Smooth muscle cell of bladder (primary cell): ENCODE data around the gene TASL. TPM values are rescaled to one million over a fixed set of nuclear protein-coding genes. Genes with fewer than 3 reads are reported as not detected.

Experiments
- total RNA-seq: library from RNA; depleted of rRNA; stranded (reverse); fragments of >200 nt; gene quantifications from 2 replicates; pipeline ENCODE4 v1.2.3, GENCODE V29; 2014

TASL gene, protein sequence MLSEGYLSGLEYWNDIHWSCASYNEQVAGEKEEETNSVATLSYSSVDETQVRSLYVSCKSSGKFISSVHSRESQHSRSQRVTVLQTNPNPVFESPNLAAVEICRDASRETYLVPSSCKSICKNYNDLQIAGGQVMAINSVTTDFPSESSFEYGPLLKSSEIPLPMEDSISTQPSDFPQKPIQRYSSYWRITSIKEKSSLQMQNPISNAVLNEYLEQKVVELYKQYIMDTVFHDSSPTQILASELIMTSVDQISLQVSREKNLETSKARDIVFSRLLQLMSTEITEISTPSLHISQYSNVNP
- not detected in 2 replicates for total RNA-seq

DNA sequence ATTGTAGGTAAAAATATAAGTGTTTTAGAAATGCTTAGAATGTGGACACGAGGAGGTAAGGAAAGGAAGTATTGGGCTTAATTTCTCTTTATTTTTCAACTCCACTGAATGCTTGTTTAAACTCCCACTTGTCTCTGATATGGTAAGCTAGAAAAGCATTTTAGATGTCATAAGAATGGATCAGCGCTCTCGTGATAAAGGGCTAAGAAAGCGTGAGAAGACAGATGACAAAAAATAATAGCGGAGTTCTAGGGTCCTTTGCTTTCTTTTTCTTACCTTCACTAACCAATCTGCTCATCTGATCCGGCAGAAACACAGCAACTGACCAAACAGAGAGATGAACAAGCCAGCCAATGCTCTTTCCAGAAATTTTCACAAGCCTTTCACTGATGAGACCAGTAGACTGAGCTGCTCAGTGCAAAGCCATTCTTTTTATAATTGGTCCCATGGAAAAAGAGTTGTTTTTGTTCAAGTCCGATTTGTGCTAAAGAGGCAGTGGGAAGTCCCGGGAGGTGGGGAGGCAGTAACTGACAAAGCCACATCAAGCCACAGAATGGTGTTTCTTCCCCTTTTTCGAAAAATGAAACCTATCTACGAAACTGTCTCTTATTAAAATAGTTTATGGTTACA, at the start of gene TASL:
TASL (minus strand) TSS at position 405 of the 630 bp plus-strand sequence. CDS start 17,411 bp downstream, outside the sequence.

Other genes starting within 250 kb of the TASL start
- gene GK, start 75.7 kb upstream of the TASL start, total RNA-seq: 24.3 and 40.1 TPM in 2 replicates